Breast epithelium (tissue), 3 donors: ENCODE results near the gene NEU1.

ENCODE experiments used
- POLR2A ChIP-seq: fragments of 450-650 bp; IDR thresholded peaks from one replicate; pipeline ENCODE4 v1.6.1; 2016; ENCODE audit warnings: antibody characterized with exemption, mild to moderate bottlenecking, moderate library complexity
- POLR2AphosphoS5 ChIP-seq, 3 donors: sonication (generic); formaldehyde crosslinking; IDR thresholded peaks; one replicate each; pipeline ENCODE4 v1.6.1; 2017; ENCODE audit warnings: antibody characterized with exemption in 3 of 3
- TF ChIP-seq, protein P1 (sequence below), 3 donors: fragments of 450-650 bp; IDR thresholded peaks; one replicate each; pipeline ENCODE4 v1.5.1; 2016 to 2017; ENCODE audit warnings: antibody characterized with exemption in 3 of 3, mild to moderate bottlenecking in 3 of 3, moderate library complexity in 3 of 3

DNA sequence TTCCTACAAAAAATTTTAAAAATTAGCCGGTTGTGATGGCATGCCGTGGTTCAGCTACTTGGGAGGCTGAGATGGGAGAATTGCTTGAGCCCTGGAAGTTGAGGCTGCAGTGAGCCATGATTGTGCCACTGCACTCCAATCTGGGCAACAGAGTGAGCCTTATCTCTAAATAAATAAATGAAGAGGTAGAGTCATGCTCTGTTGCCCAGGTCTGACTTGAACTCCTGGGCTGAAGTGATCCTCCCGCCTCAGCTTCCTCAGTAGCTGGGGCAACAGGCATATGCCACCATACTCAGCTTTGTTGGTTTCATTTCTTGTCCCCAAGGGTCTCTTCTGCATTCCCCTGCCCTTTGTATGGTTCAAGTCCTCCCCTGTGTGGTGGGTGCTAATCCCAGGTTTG is 18.1 kb downstream of the NEU1 start:
- TF ChIP-seq, protein P1, sequence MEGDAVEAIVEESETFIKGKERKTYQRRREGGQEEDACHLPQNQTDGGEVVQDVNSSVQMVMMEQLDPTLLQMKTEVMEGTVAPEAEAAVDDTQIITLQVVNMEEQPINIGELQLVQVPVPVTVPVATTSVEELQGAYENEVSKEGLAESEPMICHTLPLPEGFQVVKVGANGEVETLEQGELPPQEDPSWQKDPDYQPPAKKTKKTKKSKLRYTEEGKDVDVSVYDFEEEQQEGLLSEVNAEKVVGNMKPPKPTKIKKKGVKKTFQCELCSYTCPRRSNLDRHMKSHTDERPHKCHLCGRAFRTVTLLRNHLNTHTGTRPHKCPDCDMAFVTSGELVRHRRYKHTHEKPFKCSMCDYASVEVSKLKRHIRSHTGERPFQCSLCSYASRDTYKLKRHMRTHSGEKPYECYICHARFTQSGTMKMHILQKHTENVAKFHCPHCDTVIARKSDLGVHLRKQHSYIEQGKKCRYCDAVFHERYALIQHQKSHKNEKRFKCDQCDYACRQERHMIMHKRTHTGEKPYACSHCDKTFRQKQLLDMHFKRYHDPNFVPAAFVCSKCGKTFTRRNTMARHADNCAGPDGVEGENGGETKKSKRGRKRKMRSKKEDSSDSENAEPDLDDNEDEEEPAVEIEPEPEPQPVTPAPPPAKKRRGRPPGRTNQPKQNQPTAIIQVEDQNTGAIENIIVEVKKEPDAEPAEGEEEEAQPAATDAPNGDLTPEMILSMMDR (IDR thresholded peaks at IDR 0.05), result no peak
- no peak for TF ChIP-seq POLR2A
- TF ChIP-seq POLR2AphosphoS5 (IDR thresholded peaks at IDR 0.05), result no peak
